GM10847 (cell line): ENCODE measurements around the gene CCNF.

ENCODE experiments used
- POLR2A ChIP-seq: IDR thresholded peaks from 2 replicates; pipeline ENCODE4 v1.6.1; 2011; ENCODE audit not compliant: insufficient read length; ENCODE audit errors: extremely low read depth

The CCNF gene

DNA sequence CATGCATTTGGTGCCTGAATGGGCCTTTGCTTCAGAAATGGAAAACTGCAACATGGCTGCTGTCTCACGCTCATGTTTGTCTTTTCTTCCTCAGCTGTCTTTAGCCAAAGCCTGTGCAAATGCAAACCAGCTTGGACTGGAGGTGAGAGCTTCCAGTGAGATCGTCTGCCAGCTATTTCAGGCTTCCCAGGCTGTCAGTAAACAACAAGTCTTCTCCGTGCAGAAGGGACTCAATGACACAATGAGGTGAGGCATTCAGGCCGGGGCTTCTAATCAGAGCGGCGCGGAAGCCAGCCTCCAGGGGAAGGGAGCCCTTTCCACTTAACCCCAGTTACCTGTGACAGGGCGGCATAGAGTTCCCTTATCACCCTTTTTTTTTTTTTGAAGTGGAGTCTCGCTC is 14.3 kb downstream of the CCNF start:
- no peak for TF ChIP-seq POLR2A

DNA sequence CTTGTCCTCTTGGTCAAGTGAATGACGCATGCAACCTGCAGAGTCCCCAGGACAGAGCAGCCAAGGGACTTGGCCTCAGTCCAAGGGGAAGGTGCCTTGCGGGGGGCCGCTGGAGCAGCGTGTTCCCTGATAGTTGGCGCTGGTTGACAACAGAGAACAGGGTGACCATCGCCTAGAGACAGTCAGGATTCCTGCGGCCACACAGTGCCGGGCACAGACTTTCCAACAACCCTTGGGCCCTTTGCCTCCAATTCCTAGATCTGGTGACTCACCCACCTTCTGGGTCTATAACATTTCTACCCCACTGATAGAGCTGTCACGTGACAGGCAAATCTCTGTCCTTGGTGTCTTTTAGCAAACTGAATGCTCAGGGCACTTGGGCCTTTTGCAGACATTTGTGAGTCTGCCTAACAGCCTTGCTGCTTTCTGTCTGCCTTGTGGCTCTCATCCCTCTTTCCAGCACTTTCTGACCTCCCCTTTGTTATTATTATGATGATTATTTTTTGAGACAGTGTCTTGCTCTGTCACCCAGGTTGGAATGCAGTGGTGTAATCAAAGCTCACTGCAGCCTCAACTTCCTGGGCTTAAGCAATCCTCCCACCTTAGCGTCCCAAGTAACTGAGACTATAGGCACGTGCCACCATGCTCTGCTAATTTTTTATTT is 18.8 kb downstream of the CCNF start:
- no peak for TF ChIP-seq POLR2A

DNA sequence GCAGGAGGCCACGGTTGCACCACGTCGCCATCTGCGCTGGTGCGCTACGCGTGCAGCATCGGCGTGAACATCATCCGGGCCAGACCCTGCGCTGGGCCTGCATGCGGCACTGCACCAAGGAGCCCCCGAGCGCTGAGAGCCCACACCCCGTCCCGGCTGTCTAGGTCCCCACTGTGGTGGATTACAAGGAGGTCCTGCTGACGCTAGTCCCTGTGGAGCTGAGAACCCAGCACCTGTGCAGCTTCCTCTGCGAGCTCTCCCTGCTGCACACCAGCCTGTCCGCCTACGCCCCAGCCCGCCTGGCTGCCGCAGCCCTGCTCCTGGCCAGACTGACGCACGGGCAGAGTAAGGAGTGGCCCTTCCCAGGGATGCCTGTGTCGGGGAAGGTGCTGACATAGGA is 19.9 kb downstream of the CCNF start:
- no peak for TF ChIP-seq POLR2A

DNA sequence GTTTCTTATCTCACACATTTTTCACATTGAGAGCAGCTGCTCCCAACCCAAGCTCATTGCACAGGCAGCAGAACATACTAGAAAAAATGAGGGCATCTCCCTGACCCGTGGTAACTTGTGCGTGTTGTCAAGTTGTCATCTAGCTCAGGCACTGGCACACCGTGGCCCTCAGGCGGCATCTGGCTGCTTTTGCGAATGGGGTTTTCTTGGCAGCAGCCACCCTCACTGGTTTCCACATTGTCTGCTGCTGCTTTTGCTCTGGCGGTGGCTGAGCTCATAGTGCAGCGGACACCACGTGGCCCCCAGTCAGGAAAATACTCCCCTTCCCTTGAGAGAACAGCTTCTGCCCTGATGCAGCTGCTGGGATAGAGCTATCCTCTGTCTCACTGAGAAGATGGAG is 21.3 kb downstream of the CCNF start:
- no peak for TF ChIP-seq POLR2A

DNA sequence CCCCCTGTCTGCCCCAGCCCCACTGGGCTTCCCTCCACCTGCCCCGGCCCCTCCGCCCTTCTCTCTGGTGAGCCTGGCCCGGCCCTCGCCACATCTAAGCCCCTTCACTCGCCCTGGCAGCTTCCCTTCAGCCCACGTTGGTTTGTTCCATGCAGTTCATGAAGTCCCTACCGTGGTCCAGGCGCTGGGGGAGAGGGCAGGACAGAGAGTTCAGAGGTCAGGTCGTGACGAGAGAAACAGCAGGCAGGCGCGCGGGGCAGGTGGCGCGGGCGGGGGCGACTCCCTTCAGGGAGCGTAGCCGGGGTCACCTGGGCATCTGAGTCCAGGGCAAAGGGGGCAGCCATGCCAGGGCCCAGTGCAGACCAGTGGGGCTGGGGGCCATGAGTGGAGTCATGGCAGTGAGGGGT is 21.7 kb downstream of the CCNF start:
- TF ChIP-seq POLR2A = no peak

DNA sequence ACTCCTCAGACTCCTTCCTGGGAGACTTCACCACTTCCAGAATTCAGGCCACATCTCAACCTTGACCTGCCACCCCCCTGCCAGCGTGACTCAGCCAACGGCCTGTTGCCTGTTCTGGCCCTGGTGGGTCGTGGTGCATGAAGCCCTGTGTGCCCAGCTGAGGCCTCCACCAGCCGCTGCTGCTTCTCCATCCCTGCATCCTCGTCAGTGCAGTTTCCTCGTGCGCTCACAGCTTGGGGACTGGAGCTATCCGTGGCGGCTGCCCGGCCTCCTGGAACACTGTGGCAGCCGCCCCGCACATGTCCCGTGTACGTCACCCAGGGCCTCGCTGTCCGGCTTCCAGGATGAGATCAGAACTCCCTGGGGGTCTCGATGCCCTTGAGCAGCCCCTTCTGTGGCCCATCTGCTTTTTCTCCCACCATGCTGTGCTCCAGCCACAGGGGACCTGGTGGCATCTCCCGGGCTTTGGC is 22.6 kb downstream of the CCNF start:
- TF ChIP-seq POLR2A = no peak

DNA sequence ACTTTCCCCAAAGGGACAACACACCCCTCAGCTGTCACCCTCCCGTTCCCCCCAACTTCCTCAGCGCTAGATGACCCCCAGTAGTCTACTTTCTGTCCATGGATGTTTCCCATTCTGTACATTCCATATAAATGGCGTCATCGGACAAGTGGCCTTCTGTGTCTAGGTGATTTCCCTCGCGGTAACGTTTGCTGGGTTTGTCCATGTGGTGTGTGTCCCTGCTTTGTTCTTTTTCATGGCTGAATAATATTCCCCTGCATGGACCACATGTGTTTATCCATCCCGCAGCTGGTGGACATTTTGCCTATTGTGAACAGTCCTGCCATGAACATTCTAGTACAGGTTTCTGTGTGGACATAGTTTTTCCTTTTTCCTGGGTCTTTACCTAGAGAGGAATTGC is 23.4 kb downstream of the CCNF start:
- TF ChIP-seq POLR2A = no peak

DNA sequence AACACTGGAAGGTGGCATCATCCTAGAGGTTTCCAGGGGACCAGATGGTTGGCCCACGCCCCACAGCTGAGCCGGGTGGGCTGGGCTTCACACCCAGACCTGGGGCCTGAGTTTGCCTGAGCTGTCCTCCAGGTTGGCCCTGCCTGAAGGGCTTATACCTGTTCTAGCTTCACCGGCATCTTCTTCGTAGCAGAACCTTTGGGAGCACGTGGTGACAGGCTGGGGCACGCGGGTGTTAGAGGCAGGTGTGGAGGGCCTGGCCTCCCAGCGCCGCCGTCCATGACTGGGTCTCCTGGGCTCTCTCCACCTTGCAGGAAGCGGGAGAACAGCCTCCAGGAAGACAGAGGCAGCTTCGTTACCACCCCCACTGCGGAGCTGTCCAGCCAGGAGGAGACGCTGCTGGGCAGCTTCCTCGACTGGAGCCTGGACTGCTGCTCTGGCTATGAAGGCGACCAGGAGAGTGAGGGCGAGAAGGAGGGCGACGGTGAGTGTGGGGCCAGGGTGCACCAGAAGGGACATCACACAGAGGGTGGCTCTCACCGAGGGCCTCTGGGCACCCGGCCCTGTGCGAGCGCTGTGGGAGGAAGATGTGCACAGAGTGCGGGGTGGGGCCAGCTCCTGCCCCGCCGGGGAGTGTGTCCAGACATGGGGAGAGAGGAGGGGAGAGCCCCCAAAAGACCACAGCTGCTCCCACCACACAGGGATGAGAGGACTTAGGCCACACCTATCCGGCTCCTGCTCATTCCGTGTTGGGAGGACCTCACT is 26.0 kb downstream of the CCNF start:
- TF ChIP-seq POLR2A = no peak

DNA sequence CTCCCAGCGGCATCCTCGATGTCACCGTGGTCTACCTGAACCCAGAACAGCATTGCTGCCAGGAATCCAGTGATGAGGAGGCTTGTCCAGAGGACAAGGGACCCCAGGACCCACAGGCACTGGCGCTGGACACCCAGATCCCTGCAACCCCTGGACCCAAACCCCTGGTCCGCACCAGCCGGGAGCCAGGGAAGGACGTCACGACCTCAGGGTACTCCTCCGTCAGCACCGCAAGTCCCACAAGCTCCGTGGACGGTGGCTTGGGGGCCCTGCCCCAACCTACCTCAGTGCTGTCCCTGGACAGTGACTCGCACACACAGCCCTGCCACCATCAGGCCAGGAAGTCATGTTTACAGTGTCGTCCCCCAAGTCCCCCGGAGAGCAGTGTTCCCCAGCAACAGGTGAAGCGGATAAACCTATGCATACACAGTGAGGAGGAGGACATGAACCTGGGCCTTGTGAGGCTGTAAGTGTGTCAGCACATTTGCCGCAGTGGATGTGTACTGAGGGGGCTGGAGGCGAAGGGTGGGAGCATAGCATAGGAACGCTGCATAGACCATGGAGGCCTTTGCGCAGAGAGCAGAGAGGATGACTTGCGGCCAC is 27.4 kb downstream of the CCNF start:
- no peak for TF ChIP-seq POLR2A

DNA sequence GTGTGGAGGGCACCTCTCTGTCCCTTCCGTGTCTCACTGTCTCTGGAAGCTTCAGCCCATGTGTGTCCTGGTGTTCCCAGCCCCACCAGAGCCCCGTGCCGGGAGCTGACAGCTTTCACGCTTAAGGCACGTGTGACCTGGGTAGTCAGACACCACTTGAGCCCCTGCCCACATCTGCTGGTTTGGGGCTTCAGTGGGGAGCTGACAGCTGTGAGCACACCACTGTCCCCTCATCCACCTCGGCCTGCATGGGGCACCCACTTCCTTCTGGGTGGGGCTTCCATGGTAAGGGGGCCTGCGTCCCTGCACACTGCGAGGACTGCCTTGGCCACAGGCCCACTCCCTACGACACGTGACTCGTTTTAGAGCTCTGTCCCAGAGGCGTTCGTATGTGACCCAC is 28.0 kb downstream of the CCNF start:
- TF ChIP-seq POLR2A = no peak

DNA sequence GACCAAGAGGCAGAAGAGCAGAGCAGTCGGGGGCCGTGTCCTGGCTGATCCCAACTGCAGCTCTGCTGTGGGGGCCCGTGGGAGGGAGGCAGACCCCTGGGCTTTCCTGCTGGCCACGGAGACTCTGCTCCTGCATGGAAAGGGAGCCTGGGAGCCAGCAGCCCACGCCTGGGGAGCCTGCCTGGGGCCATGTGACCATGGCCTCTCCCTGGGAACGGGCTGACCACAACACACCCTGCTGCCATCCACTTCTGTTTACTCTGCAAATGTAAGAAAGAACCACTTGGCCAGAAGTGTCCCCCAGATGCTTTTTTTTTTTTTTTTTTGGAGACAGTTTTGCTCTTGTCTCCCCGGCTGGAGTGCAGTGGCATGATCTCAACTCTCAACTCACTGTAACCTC is 28.7 kb downstream of the CCNF start:
- no peak for TF ChIP-seq POLR2A

DNA sequence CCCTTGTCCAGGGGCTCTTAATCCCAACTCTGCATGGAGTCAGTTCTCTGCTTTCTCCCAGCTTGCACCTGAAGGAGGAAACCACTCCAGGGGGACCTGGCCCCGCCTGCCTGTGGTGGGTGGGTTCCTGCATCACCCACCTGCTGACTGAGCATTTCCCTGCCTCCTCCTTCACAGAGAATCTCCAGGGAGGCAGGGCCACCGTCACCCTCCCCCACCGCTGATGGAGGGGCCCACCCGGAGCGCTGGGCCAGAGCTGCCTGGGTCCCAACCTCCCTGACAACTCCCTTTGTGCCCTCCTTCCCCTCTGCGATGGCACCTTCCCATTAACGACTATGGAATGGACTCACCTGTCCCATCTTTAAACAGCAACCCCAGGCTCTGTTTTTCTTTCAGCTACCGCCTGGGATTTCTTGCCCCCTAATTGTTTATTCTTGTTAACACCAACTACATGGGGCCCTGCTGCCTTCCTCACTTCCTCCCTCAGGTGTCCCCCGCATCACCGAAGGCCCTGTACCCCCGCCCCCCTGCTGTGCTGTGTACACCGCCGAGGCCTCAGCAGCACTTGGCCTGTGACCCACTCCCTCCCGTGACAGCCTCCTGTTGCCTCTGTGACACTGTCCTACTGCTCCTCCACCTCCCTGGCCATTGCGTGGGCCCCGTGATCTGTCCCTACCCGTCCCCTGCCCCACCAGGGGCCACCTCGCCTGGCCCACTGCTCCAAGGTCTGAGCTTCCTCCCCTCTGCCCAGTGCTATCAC is 29.8 kb downstream of the CCNF start:
- no peak for TF ChIP-seq POLR2A

DNA sequence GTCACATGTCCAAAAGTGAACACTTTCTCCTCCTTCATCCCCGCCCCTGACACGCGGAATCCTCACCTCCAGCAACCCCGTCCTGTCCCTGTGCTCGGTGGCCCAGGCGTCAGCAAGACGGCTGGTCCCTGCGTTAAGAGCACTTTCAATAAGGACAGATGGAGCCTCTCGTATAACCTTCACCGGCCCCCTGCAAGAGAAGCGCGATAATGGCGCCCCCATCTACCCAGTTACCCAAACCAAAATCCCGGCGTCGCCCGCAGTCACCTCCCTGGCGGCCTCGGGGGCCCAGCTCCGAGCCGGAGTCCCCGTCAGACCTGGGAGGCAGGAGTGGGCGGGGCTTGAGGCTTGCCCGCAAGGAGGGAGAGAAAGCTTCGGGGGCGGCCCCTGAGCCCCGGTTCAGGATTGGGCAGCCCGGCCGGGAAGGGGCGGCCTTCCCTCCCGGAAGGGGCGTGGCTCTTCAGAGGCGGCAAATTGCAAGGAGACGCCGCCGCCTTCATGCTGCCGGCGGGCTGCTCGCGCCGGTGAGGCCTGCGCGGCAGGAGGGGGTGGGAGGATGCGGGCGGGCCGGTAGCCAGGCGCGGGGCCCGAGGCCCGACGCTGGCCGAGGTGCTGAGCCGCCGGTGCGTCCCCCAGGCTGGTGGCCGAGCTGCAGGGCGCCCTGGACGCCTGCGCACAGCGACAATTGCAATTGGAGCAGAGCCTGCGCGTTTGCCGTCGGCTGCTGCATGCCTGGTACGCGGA is 30.6 kb downstream of the CCNF start, which contains the start of gene TEDC2:
TSS of gene TEDC2 (plus strand) at position 463 of the 744 bp plus-strand sequence. CDS start at position 499, 36 bp downstream.
- TF ChIP-seq POLR2A = peak; percentile 53

DNA sequence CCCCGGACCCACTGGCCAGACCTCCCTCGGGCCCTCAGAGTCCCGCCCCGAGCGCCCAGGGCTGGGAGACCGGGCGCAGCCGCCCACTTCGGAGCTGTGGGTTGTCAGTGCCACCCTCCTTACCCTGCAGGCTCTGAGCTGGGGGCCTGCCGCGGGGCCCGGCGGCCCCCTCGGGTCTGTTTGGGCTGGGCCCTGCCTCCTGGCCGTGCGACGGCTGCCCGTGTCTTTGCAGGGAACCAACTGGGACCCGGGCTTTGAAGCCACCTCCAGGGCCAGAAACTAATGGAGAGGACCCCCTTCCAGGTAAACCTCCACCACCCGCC is 31.1 kb downstream of the CCNF start:
- no peak for TF ChIP-seq POLR2A

DNA sequence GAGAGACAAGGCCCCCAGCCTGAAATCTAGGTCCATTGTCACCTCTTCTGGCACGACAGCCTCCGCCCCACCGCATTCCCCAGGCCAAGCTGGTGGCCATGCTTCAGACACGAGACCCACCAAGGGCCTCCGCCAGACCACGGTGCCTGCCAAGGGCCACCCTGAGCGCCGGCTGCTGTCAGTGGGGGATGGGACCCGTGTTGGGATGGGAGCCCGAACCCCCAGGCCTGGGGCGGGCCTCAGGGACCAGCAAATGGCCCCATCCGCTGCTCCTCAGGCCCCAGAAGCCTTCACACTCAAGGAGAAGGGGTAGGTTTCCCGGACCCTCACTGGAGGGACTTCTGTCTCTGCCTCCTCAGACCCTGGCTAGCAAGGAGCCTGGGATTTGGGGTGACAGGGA is 31.7 kb downstream of the CCNF start:
- no peak for TF ChIP-seq POLR2A
